T-cell (primary cell): ENCODE measurements around the gene SYNJ1. TPM values are rescaled to one million over a fixed set of nuclear protein-coding genes. Genes with fewer than 3 reads are reported as not detected.

Experiments
- ATAC-seq, 4 experiments: fragments of 200-7000 bp in 3 of 4; fragments of 150-1000 bp in 1 of 4; cut with Tn5 transposase; replicated peaks in 1 of 4; 1 replicate in 3 of 4; 2 replicates in 1 of 4; pipeline ENCODE4 v1.10.0; 2021; ENCODE audit warnings: moderate library complexity in 3 of 4, mild to moderate bottlenecking in 2 of 4, moderate number of reproducible peaks in 1 of 4
- CTCF ChIA-PET, 2 donors: fragments of 300-600 bp; sonication (Branson Sonifier 250); formaldehyde crosslinking; loops; one replicate each; lab custom pipeline; 2022; ENCODE audit warnings: antibody characterized with exemption in 2 of 2; lab: Charles Lee
- POLR2A ChIA-PET, 2 donors: fragments of 300-600 bp; sonication (Branson Sonifier 250); formaldehyde crosslinking; loops; one replicate each; lab custom pipeline; 2022; ENCODE audit warnings: antibody characterized with exemption in 2 of 2; lab: Charles Lee
- DNase-seq, 35 experiments: peaks; one replicate each; pipeline versions ENCODE4 v3.0.0 to v3.0.0-alpha.2; 2013 to 2023
- H3K27ac ChIP-seq: one replicate; pipeline ENCODE4 v1.5.1; 2013; ENCODE audit warnings: low read length
- H3K27me3 ChIP-seq, 2 experiments: replicated peaks in 1 of 2; 1 replicate in 1 of 2; 2 replicates in 1 of 2; pipeline versions ENCODE4 v1.6.1 to v1.7.0; 2013; ENCODE audit warnings: low read length in 1 of 2, mixed read lengths in 1 of 2; ENCODE audit not compliant: control insufficient read depth in 2 of 2, insufficient read depth in 2 of 2; ENCODE audit errors: extremely low read depth in 1 of 2
- H3K36me3 ChIP-seq, 2 donors: 1 replicate in 1 of 2; 2 replicates in 1 of 2; pipeline versions ENCODE4 v1.6.1 to v1.7.0; 2013; ENCODE audit warnings: low read length in 1 of 2; ENCODE audit not compliant: control insufficient read depth in 2 of 2, insufficient read depth in 1 of 2; ENCODE audit errors: extremely low read depth in 1 of 2
- H3K4me1 ChIP-seq, 2 experiments: 1 replicate in 1 of 2; 2 replicates in 1 of 2; pipeline versions ENCODE4 v1.6.1 to v1.7.0; 2013; ENCODE audit warnings: low read length in 2 of 2, mixed read lengths in 1 of 2; ENCODE audit not compliant: insufficient read depth in 2 of 2, control insufficient read depth in 1 of 2; ENCODE audit errors: extremely low read depth in 1 of 2
- H3K4me3 ChIP-seq, 2 donors: 1 replicate in 1 of 2; 2 replicates in 1 of 2; pipeline versions ENCODE4 v1.5.1 to v1.7.0; 2013; ENCODE audit warnings: mild to moderate bottlenecking in 2 of 2, low read length in 1 of 2, moderate library complexity in 1 of 2; ENCODE audit not compliant: control insufficient read depth in 1 of 2; ENCODE audit errors: extremely low read depth in 1 of 2
- H3K9me3 ChIP-seq: 2 replicates; pipeline ENCODE4 v1.7.0; 2013
- H3K27ac Mint-ChIP-seq, 2 donors: one replicate each; pipeline ENCODE4 v1.8.0; 2020 to 2021; ENCODE audit warnings: mild to moderate bottlenecking in 2 of 2, mixed read lengths in 2 of 2
- H3K27me3 Mint-ChIP-seq, 2 donors: one replicate each; pipeline ENCODE4 v1.8.0; 2021 to 2022; ENCODE audit warnings: mixed read lengths in 2 of 2
- H3K36me3 Mint-ChIP-seq: one replicate; pipeline ENCODE4 v1.8.0; 2021; ENCODE audit warnings: mixed read lengths
- H3K4me1 Mint-ChIP-seq, 3 donors: one replicate each; pipeline ENCODE4 v1.8.0; 2020 to 2022; ENCODE audit warnings: mixed read lengths in 3 of 3, mild to moderate bottlenecking in 1 of 3
- H3K4me3 Mint-ChIP-seq, 3 donors: one replicate each; pipeline ENCODE4 v1.8.0; 2020 to 2022; ENCODE audit warnings: mild to moderate bottlenecking in 3 of 3, mixed read lengths in 3 of 3, moderate library complexity in 3 of 3
- H3K9me3 Mint-ChIP-seq, 3 donors: one replicate each; pipeline ENCODE4 v1.8.0; 2020 to 2022; ENCODE audit warnings: mixed read lengths in 3 of 3
- WGBS: methylation state at CpG from one replicate; pipeline ENCODE4 v1.1.5; 2013; ENCODE audit warnings: missing lambda C conversion rate; ENCODE audit not compliant: insufficient coverage; 5-methylcytosine and 5-hydroxymethylcytosine counted together
- total RNA-seq, 35 experiments: library from RNA in 6 of 35; stranded (reverse) in 6 of 35; fragments of 120-200 nt in 1 of 35; gene quantifications; one replicate each; pipeline versions ENCODE4 v1.2.1 to v1.2.4 and lab custom pipeline; 2013 to 2026

Gene SYNJ1
- total RNA-seq, 5 donors from 2014 or later (not counting 1 experiment from before 2014, with no cell fraction given), result 15.2 to 24.0 (median 20.3) TPM

GRCh38 chr21:32733356-32733755 lies 5.5 kb upstream of the SYNJ1 start:
- Mint-ChIP-seq H3K27ac (peak overlapping the region; percentile 15 to 61), H3K36me3 (peaks cover 22% of the 10 kb centered on the region), H3K9me3 (no peaks in the 10 kb centered on the region), H3K4me3 (no peak overlapping the region), H3K27me3 (no peaks in the 10 kb centered on the region), H3K4me1 (peaks cover 45 to 49% (median 47%) of the 10 kb centered on the region in 3 donors)
- no peaks in the 10 kb centered on the region for H3K9me3 ChIP-seq
- peaks cover 0 to 19% of the 10 kb centered on the region in 2 donors for H3K36me3 ChIP-seq
- H3K4me1 ChIP-seq, result peaks cover 12 to 17% of the 10 kb centered on the region in 2 experiments
- no peak overlapping the region for H3K4me3 ChIP-seq
- POLR2A ChIA-PET, result no interaction called here
- no peak for DNase-seq
- CTCF ChIA-PET, result no interaction called here
- H3K27ac ChIP-seq, result no peak overlapping the region
- WGBS, result no CpG with 5 or more reads among the region's 6 CpGs
- ATAC-seq, result no peak
- no peaks in the 10 kb centered on the region for H3K27me3 ChIP-seq

GRCh38 chr21:32732544-32732943 lies 4.7 kb upstream of the SYNJ1 start:
- no peaks in the 10 kb centered on the region for H3K27me3 ChIP-seq
- no peak overlapping the region for H3K4me3 ChIP-seq
- no peaks in the 10 kb centered on the region for H3K9me3 ChIP-seq
- CTCF ChIA-PET, result no interaction called here
- Mint-ChIP-seq H3K9me3 (no peaks in the 10 kb centered on the region), H3K27ac (peak overlapping the region; percentile 83 to 86), H3K4me3 (peak overlapping the region; percentile 65 to 96 (median 66)), H3K27me3 (no peaks in the 10 kb centered on the region), H3K4me1 (peaks cover 48 to 50% (median 49%) of the 10 kb centered on the region in 3 donors), H3K36me3 (peaks cover 22% of the 10 kb centered on the region)
- 95% methylated on average over 2 of the region's 3 CpGs for WGBS
- H3K36me3 ChIP-seq, result peaks cover 0 to 18% of the 10 kb centered on the region in 2 donors
- ATAC-seq, result no peak
- H3K27ac ChIP-seq, result no peak overlapping the region
- POLR2A ChIA-PET, result no interaction called here
- DNase-seq, result no peak
- peaks cover 16 to 18% of the 10 kb centered on the region in 2 experiments for H3K4me1 ChIP-seq

- ATAC-seq (no peak), DNase-seq (no peak)
- Histone ChIP-seq H3K4me1 (peaks cover 24 to 27% of the 10 kb centered on the region in 2 experiments), H3K27me3 (no peaks in the 10 kb centered on the region), H3K9me3 (no peaks in the 10 kb centered on the region), H3K27ac (no peak overlapping the region), H3K36me3 (peaks cover 0 to under 1% of the 10 kb centered on the region in 2 donors), H3K4me3 (peak overlapping the region in 1 of 2 donors; percentile 91)
- POLR2A ChIA-PET, result interaction anchor here (0.5 to 0.6 kb wide), 3 partner anchors 17 to 893 kb away, joined by 3 read pairs; partner anchors contain the start of gene PAXBP1 (in 1 of the 2)
- 60% methylated on average over 1 of the region's 3 CpGs for WGBS
- H3K36me3 Mint-ChIP-seq, result peaks cover 13% of the 10 kb centered on the region
- H3K9me3 Mint-ChIP-seq, result no peaks in the 10 kb centered on the region
- H3K4me3 Mint-ChIP-seq, result peak overlapping the region; percentile 96 to 98 (median 97)
- H3K27ac Mint-ChIP-seq, result peak overlapping the region; percentile 85 to 86
- peaks cover 57 to 67% (median 62%) of the 10 kb centered on the region in 3 donors for H3K4me1 Mint-ChIP-seq
- CTCF ChIA-PET, result interaction anchor here in 1 of 2 donors (1.8 kb wide), 1 partner anchor 42 kb away, joined by 6 read pairs; the partner anchor contains the start of gene PAXBP1
- no peaks in the 10 kb centered on the region for H3K27me3 Mint-ChIP-seq
These were observed 1.0 kb upstream of the SYNJ1 start for GRCh38 chr21:32728848-32729247.

GRCh38 chr21:32728456-32728839 lies 635 bp upstream of the SYNJ1 start:
- ChIA-PET POLR2A (interaction anchor here (0.5 to 1.0 kb wide), 5 partner anchors 13 to 893 kb away, joined by 3 to 7 read pairs (median 3); partner anchors contain the start of gene PAXBP1 (in 1 of the 2)), CTCF (interaction anchor here in 1 of 2 donors (1.8 kb wide), 1 partner anchor 43 kb away, joined by 6 read pairs; the partner anchor contains the start of gene PAXBP1)
- WGBS, result 3% methylated on average over 6 of the region's 13 CpGs
- Mint-ChIP-seq H3K4me3 (peak overlapping the region; percentile 96 to 98 (median 97)), H3K4me1 (peaks cover 61 to 70% (median 65%) of the 10 kb centered on the region in 3 donors), H3K27me3 (no peaks in the 10 kb centered on the region), H3K9me3 (no peaks in the 10 kb centered on the region), H3K36me3 (peaks cover 14% of the 10 kb centered on the region), H3K27ac (peak overlapping the region; percentile 85 to 86)
- H3K36me3 ChIP-seq, result no peaks in the 10 kb centered on the region
- no peaks in the 10 kb centered on the region for H3K27me3 ChIP-seq
- ATAC-seq (no peak), DNase-seq (no peak)
- peak overlapping the region; percentile 83 to 91 for H3K4me3 ChIP-seq
- H3K4me1 ChIP-seq, result peaks cover 24 to 27% of the 10 kb centered on the region in 2 experiments
- H3K9me3 ChIP-seq, result no peaks in the 10 kb centered on the region
- peak overlapping the region; percentile 73 for H3K27ac ChIP-seq

- H3K27me3 ChIP-seq, result no peaks in the 10 kb centered on the region
- Mint-ChIP-seq H3K4me1 (peaks cover 62 to 68% (median 63%) of the 10 kb centered on the region in 3 donors), H3K9me3 (no peaks in the 10 kb centered on the region), H3K27me3 (no peaks in the 10 kb centered on the region), H3K36me3 (peaks cover 17% of the 10 kb centered on the region), H3K27ac (peak overlapping the region; percentile 90 to 96), H3K4me3 (peak overlapping the region; percentile 96 to 98 (median 97))
- DNase-seq, result peak in 6 of 35 experiments; percentile 1 to 39 (median 8)
- peak overlapping the region; percentile 83 to 91 for H3K4me3 ChIP-seq
- CTCF ChIA-PET, result interaction anchor here (0.7 to 1.8 kb wide), 3 partner anchors 15 to 300 kb away, joined by 4 to 11 read pairs (median 6); partner anchors contain the start of gene PAXBP1 (in 1 of the 2)
- peaks cover 20% of the 10 kb centered on the region in 2 experiments for H3K4me1 ChIP-seq
- peak in 3 of 4 experiments; percentile 2 to 7 (median 4) for ATAC-seq
- no peaks in the 10 kb centered on the region for H3K9me3 ChIP-seq
- H3K36me3 ChIP-seq, result no peaks in the 10 kb centered on the region
- POLR2A ChIA-PET, result interaction anchor here (0.6 to 1.0 kb wide), 7 partner anchors 13 to 815 kb away, joined by 3 to 12 read pairs (median 3); partner anchors contain the start of genes PAXBP1 (in 2 of the 2), GART (in 1 of the 2) and TMEM50B (in 1 of the 2)
- peak overlapping the region; percentile 60 for H3K27ac ChIP-seq
- under 1% methylated on average over 36 of the region's 42 CpGs for WGBS
These were observed 750 bp downstream of the SYNJ1 start for GRCh38 chr21:32726839-32727686.

- H3K4me1 ChIP-seq, result no peaks in the 10 kb centered on the region
- Mint-ChIP-seq H3K27me3 (no peaks in the 10 kb centered on the region), H3K4me3 (no peak overlapping the region), H3K4me1 (peaks cover 39 to 52% (median 48%) of the 10 kb centered on the region in 3 donors), H3K36me3 (peaks cover 63% of the 10 kb centered on the region), H3K27ac (no peak overlapping the region), H3K9me3 (no peaks in the 10 kb centered on the region)
- H3K9me3 ChIP-seq, result no peaks in the 10 kb centered on the region
- no peak overlapping the region for H3K4me3 ChIP-seq
- 96% methylated on average over 4 of the region's 5 CpGs for WGBS
- no peaks in the 10 kb centered on the region for H3K27me3 ChIP-seq
- H3K27ac ChIP-seq, result no peak overlapping the region
- H3K36me3 ChIP-seq, result peaks cover 0 to 15% of the 10 kb centered on the region in 2 donors
- CTCF ChIA-PET, result no interaction called here
- POLR2A ChIA-PET, result interaction anchor here in 1 of 2 donors (0.5 kb wide), 1 partner anchor 9 kb away, joined by 5 read pairs; no protein-coding TSS in a partner anchor
- ATAC-seq (no peak), DNase-seq (no peak)
These were observed 8.7 kb downstream of the SYNJ1 start for GRCh38 chr21:32719085-32719484.
